Right ventricle myocardium inferior (tissue), 1 donor: Measurements from ENCODE around the gene YRDC. TPM values are rescaled to one million over a fixed set of nuclear protein-coding genes. Genes with fewer than 3 reads are reported as not detected.

ENCODE experiments used
- total RNA-seq: library from RNA; stranded (reverse); fragmentation: NEBNext Ultra II Directional; extraction: Animal tissue kit (Norgen Biotek cat#: 25700); gene quantifications from one replicate; pipeline ENCODE4 v1.2.1, GENCODE V29; 2021
- donor health status: DM: no; HTN: yes; CAD: no; lungs with severe emphysema.

YRDC gene
- total RNA-seq, 1 donor from 2014 or later, result 4.8 TPM

Other genes starting within 250 kb of the YRDC start
- gene GNL2, start 212.3 kb downstream of the YRDC start, total RNA-seq, result 22.0 TPM
- gene RSPO1, start 173.3 kb downstream of the YRDC start, total RNA-seq, result not detected
- gene CDCA8, start 115.7 kb downstream of the YRDC start, total RNA-seq, result 0.60 TPM
- 0.32 TPM for gene EPHA10, start 43.1 kb downstream of the YRDC start, total RNA-seq
- 1.2 TPM for gene MANEAL, start 14.4 kb downstream of the YRDC start, total RNA-seq
- gene C1orf122, start 418 bp downstream of the YRDC start, total RNA-seq, result 52.6 TPM
- gene MTF1, start 51.4 kb upstream of the YRDC start, total RNA-seq, result 8.1 TPM
- gene INPP5B, start 138.8 kb upstream of the YRDC start, total RNA-seq, result 11.2 TPM
- 26.9 TPM for gene SF3A3, start 181.8 kb upstream of the YRDC start, total RNA-seq
- 20.2 TPM for gene FHL3, start 197.3 kb upstream of the YRDC start, total RNA-seq
- 42.3 TPM for gene UTP11, start 204.5 kb upstream of the YRDC start, total RNA-seq
- gene POU3F1, start 238.6 kb upstream of the YRDC start, total RNA-seq, result 0.11 TPM